ACHN (cell line): ENCODE results near the gene ANO4.
A peak's percentile ranks its signal among the peaks of the same experiment; 100 is the strongest.
"Not testable (repeated sequence)": the region's sequence is repeated elsewhere in the genome, so short reads cannot be mapped to it uniquely, and the experiment has no call there.

Experiments used
- DNase-seq: peaks from one replicate; pipeline ENCODE4 v3.0.0-alpha.2; 2015
- in situ Hi-C: cut with HindIII; loops from 2 replicates; pipeline ENCODE4 v1.10.0; 2017; ENCODE audit warnings: low sequenced_read_pairs, low pct_ligation_motif_present, low pct_unique_long_range_greater_than_20kb

The ANO4 gene

GRCh38 chr12:100967189-100967588 is 172.6 kb downstream of the ANO4 start:
- no peak for DNase-seq
- in situ Hi-C loops: no loop called here

GRCh38 chr12:100970894-100971293 is 176.3 kb downstream of the ANO4 start:
- in situ Hi-C loops: no loop called here
- no peak for DNase-seq

- no peak for DNase-seq
- in situ Hi-C loops: no loop called here
Observed at GRCh38 chr12:100972121-100972520, 177.5 kb downstream of the ANO4 start.

GRCh38 chr12:100974341-100974740 is 179.8 kb downstream of the ANO4 start:
- no peak for DNase-seq
- in situ Hi-C loops: no loop called here

GRCh38 chr12:100974747-100975146 is 180.2 kb downstream of the ANO4 start:
- DNase-seq: no peak
- in situ Hi-C loops: no loop called here

GRCh38 chr12:100976735-100977134 is 182.2 kb downstream of the ANO4 start:
- in situ Hi-C loops: no loop called here
- no peak for DNase-seq

GRCh38 chr12:100980856-100981255 is 186.3 kb downstream of the ANO4 start:
- in situ Hi-C loops: no loop called here

GRCh38 chr12:100982511-100983183 is 188.1 kb downstream of the ANO4 start:
- no peak for DNase-seq
- in situ Hi-C loops: no loop called here

More at GRCh38 chr12:100980856-100981255, 186.3 kb downstream of the ANO4 start:
- no peak for DNase-seq

GRCh38 chr12:100984796-100985195 is 190.2 kb downstream of the ANO4 start:
- DNase-seq: no peak
- in situ Hi-C loops: no loop called here

GRCh38 chr12:100986595-100987547 is 192.3 kb downstream of the ANO4 start:
- in situ Hi-C loops: no loop called here

GRCh38 chr12:100987552-100988521 is 193.3 kb downstream of the ANO4 start:
- in situ Hi-C loops: no loop called here
- peak; percentile 81 for DNase-seq

More at GRCh38 chr12:100986595-100987547, 192.3 kb downstream of the ANO4 start:
- DNase-seq: no peak

- DNase-seq, in situ Hi-C loops: not testable (repeated sequence)
Observed at GRCh38 chr12:100989509-100989908, 194.9 kb downstream of the ANO4 start.

- no peak for DNase-seq
- in situ Hi-C loops: no loop called here
Observed at GRCh38 chr12:100991102-100991501, 196.5 kb downstream of the ANO4 start.

GRCh38 chr12:100992194-100992593 is 197.6 kb downstream of the ANO4 start:
- DNase-seq: no peak
- in situ Hi-C loops: no loop called here

GRCh38 chr12:100993916-100994450 is 199.4 kb downstream of the ANO4 start:
- peak; percentile 24 for DNase-seq
- in situ Hi-C loops: no loop called here

GRCh38 chr12:100995201-100995600 is 200.6 kb downstream of the ANO4 start:
- in situ Hi-C loops: no loop called here
- DNase-seq: no peak

- in situ Hi-C loops: no loop called here
- no peak for DNase-seq
Observed at GRCh38 chr12:100995771-100996170, 201.2 kb downstream of the ANO4 start.

- in situ Hi-C loops: no loop called here
- DNase-seq: no peak
Observed at GRCh38 chr12:101001669-101002068, 207.1 kb downstream of the ANO4 start.
